ENCODE results near the gene KCTD6. TPM values are rescaled to one million over a fixed set of nuclear protein-coding genes. Genes with fewer than 3 reads are reported as not detected.
"Not testable (repeated sequence)": the region's sequence is repeated elsewhere in the genome, so short reads cannot be mapped to it uniquely, and the experiment has no call there.

KCTD6 gene
- total RNA-seq, 1 donor from 2014 or later = 9.7 TPM

DNA sequence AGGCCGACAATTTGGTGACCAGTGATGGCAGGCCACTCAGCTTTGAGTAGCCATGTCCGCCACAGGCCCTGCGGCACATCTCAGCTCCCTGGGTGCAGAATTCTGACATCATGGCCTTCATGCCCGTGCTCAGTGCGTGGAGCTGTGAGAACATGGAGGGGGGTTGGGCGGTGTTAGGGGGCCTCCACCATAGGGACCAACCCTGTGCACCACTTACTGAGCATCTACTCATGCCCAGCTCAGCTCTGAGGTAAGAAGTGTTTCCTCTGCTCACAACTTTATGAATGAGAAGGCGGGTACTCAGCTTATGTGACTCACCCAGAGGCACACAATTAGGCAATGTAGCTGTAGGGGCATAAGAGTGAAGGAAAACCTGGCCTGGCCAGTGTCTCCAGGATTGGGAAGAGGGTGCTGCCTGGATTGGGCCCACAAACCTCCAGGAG lies 34.6 kb downstream of the KCTD6 start:
- Mint-ChIP-seq H3K36me3 (ENCODE audit: low read depth) (peaks cover 2% of the 10 kb centered on the region), H3K27ac (ENCODE audit: unreplicated experiment) (no peak overlapping the region), H3K27me3 (ENCODE audit: low read depth) (no peaks in the 10 kb centered on the region), H3K9me3 (ENCODE audit: low read depth) (no peaks in the 10 kb centered on the region), H3K4me3 (ENCODE audit: unreplicated experiment) (no peak overlapping the region), H3K4me1 (ENCODE audit: low read depth) (peaks cover 28% of the 10 kb centered on the region)
- DNase-seq (ENCODE audit: low spot score) = no peak
- TF ChIP-seq, protein P1, sequence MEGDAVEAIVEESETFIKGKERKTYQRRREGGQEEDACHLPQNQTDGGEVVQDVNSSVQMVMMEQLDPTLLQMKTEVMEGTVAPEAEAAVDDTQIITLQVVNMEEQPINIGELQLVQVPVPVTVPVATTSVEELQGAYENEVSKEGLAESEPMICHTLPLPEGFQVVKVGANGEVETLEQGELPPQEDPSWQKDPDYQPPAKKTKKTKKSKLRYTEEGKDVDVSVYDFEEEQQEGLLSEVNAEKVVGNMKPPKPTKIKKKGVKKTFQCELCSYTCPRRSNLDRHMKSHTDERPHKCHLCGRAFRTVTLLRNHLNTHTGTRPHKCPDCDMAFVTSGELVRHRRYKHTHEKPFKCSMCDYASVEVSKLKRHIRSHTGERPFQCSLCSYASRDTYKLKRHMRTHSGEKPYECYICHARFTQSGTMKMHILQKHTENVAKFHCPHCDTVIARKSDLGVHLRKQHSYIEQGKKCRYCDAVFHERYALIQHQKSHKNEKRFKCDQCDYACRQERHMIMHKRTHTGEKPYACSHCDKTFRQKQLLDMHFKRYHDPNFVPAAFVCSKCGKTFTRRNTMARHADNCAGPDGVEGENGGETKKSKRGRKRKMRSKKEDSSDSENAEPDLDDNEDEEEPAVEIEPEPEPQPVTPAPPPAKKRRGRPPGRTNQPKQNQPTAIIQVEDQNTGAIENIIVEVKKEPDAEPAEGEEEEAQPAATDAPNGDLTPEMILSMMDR (IDR thresholded peaks at IDR 0.05) = no peak

DNA sequence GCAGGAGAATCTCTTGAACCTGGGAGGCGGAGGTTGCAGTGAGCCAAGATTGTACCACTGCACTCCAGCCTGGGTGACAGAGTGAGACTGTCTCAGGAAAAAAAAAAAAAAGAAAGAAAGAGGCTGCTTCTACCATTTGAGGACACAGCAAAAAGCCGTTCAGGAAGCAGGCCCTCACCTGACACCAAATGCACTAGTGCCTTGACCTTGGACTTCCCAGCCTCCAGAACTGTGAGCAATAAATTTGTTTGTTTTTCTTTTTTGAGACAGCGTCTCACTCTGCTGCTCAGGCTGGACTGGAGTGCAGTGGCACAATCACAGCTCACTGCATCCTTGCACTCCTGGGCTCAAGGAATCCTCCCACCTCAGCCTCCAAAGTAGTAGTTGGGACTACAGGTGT lies 35.5 kb downstream of the KCTD6 start:
- peaks cover 29% of the 10 kb centered on the region for H3K4me1 Mint-ChIP-seq (ENCODE audit: low read depth)
- not testable (repeated sequence) for H3K36me3 Mint-ChIP-seq (ENCODE audit: low read depth); DNase-seq (ENCODE audit: low spot score); H3K27ac Mint-ChIP-seq (ENCODE audit: unreplicated experiment); H3K4me3 Mint-ChIP-seq (ENCODE audit: unreplicated experiment); H3K9me3 Mint-ChIP-seq (ENCODE audit: low read depth); H3K27me3 Mint-ChIP-seq (ENCODE audit: low read depth)

DNA sequence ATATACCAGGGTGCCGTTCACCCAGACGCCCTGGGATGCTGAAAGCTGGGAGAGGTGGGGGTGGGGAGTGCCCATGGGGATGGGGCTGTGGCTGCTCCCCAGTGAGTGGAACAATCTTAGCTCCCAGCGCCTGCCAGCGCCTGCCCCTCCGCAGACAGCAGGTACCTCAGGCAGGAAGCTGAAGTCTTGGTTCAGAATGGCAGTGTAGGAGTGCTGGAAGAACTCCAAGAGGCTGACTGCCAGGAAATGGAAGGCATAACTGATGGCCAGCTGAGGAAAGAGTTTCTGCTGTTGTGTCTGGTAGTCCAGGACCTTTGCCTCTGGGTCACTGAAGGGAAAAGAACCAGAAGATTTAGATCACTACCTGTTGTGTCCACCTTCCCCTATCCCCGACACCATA lies 36.7 kb downstream of the KCTD6 start:
- TF ChIP-seq, protein P1 (IDR thresholded peaks at IDR 0.05) = no peak

DNA sequence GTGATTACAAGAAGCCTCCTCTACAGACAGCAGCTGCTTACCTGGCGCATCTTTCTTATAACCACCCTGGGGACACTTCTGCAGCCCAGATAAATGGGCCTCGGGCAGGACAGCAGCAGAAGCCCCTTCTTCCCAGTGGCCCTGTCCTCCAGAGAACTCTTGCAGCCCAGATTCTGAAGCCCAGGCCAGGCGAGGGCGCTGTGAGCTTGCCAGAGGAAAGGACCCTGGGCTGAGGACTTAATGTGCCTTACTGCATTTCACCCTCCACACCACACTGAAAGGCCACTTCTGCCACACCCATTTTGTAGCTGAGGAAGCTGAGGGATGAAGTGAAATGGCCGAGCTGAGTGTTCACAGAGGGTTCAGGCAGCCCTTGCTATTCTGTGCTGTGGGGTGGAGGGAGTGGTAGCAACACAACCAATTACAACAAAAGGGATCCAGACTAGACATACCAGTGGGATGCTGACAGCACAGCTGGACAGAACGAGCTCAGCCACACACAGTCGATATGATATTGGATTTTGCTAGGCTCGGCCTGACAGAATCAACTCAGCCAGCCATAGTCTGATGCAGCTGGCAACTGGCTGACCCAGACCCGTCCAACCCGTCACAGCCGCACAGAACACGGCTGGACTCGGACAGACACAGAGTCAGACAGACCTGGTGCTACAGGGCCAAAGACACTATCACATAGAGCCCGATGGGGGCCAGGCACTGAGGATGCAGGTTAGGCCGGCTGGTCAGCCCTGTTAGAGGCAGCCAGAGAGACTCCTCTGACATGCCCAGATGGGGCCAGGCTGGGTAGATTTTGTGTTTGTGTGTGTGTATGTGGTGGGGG lies 37.8 kb downstream of the KCTD6 start:
- Mint-ChIP-seq H3K4me3 (ENCODE audit: unreplicated experiment) (no peak overlapping the region), H3K27me3 (ENCODE audit: low read depth) (no peaks in the 10 kb centered on the region), H3K36me3 (ENCODE audit: low read depth) (peaks cover 2% of the 10 kb centered on the region), H3K9me3 (ENCODE audit: low read depth) (no peaks in the 10 kb centered on the region), H3K27ac (ENCODE audit: unreplicated experiment) (no peak overlapping the region), H3K4me1 (ENCODE audit: low read depth) (peaks cover 36% of the 10 kb centered on the region)
- DNase-seq (ENCODE audit: low spot score) = no peak
- TF ChIP-seq, protein P1 (IDR thresholded peaks at IDR 0.05) = peak; percentile 53

More for the DNA sequence above, 36.7 kb downstream of the KCTD6 start:
- no peaks in the 10 kb centered on the region for H3K9me3 Mint-ChIP-seq (ENCODE audit: low read depth)
- H3K36me3 Mint-ChIP-seq (ENCODE audit: low read depth) = peaks cover 2% of the 10 kb centered on the region
- DNase-seq (ENCODE audit: low spot score) = no peak
- H3K4me3 Mint-ChIP-seq (ENCODE audit: unreplicated experiment) = no peak overlapping the region
- H3K27me3 Mint-ChIP-seq (ENCODE audit: low read depth) = no peaks in the 10 kb centered on the region
- peak overlapping the region; percentile 66 for H3K27ac Mint-ChIP-seq (ENCODE audit: unreplicated experiment)
- peaks cover 36% of the 10 kb centered on the region for H3K4me1 Mint-ChIP-seq (ENCODE audit: low read depth)

DNA sequence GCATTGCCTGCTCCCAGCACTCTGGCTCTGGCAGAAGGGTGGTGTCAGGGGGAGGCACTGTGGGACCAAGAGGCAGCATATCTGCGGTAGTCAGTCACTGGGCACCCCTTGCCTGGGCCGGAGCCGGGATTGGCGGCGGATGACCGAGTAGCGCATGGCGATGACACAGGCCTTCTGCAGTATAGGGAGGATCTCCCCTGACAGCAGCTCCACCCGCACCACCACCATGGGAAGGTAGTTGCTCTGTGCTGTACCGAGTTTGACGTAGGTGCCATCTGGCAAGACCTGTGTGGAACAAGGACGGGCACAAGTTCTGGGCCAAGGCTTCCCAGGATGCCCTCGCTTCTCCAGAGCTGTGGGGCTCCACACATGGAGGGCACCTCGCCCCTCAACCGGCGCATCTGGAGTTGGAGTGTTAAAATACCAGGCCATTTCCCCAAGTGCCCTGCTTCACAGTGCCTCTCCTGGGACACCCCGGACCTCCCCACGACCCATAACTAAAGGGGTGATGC lies 38.5 kb downstream of the KCTD6 start:
- Mint-ChIP-seq H3K9me3 (ENCODE audit: low read depth) (no peaks in the 10 kb centered on the region), H3K36me3 (ENCODE audit: low read depth) (peaks cover 2% of the 10 kb centered on the region), H3K4me3 (ENCODE audit: unreplicated experiment) (no peak overlapping the region), H3K27ac (ENCODE audit: unreplicated experiment) (no peak overlapping the region), H3K27me3 (ENCODE audit: low read depth) (no peaks in the 10 kb centered on the region), H3K4me1 (ENCODE audit: low read depth) (peaks cover 36% of the 10 kb centered on the region)
- no peak for DNase-seq (ENCODE audit: low spot score)
- TF ChIP-seq, protein P1 (IDR thresholded peaks at IDR 0.05) = no peak
